ENCODE measurements around the gene ANKHD1. TPM values are rescaled to one million over a fixed set of nuclear protein-coding genes. Genes with fewer than 3 reads are reported as not detected.

ANKHD1 gene
- total RNA-seq, 1 experiment from 2014 or later = 113 TPM

GRCh38 chr5:140363631-140364471 lies 37.8 kb upstream of the ANKHD1 start:
- Mint-ChIP-seq H3K27ac (no peak overlapping the region), H3K4me3 (peak overlapping the region; percentile 79), H3K36me3 (no peaks in the 10 kb centered on the region), H3K9me3 (no peaks in the 10 kb centered on the region), H3K4me1 (peaks cover 2% of the 10 kb centered on the region; the same call in 1 of the 2 replicates), H3K27me3 (ENCODE audit: low read depth) (peaks cover 4% of the 10 kb centered on the region)
- ATAC-seq = no peak
- no peak for TF ChIP-seq MAX (CRISPR knock-in tag; IDR thresholded peaks at IDR 0.05)
- TF ChIP-seq ZBTB21 (CRISPR knock-in tag; IDR thresholded peaks at IDR 0.05; ENCODE audit: borderline replicate concordance) = 0 out of 2 replicates have a peak, but pooled peaks have one; percentile 3
- DNase-seq (ENCODE audit: low spot score) = no peak
- ChIA-PET CTCF (interaction anchor here (0.6 to 3.1 kb wide), 38 partner anchors 8 to 362 kb away, joined by 3 to 53 read pairs (median 4); partner anchors contain the start of genes ANKHD1, EIF4EBP3, HBEGF and IK), POLR2A (no interaction called here)

GRCh38 chr5:140364472-140364765 lies 37.2 kb upstream of the ANKHD1 start:
- ATAC-seq (no peak), DNase-seq (ENCODE audit: low spot score) (no peak)
- H3K27ac Mint-ChIP-seq = no peak overlapping the region
- 0 out of 2 replicates have a peak, but pooled peaks cover 2% of the 10 kb centered on the region for H3K4me1 Mint-ChIP-seq
- POLR2A ChIA-PET = no interaction called here
- no peak overlapping the region for H3K4me3 Mint-ChIP-seq
- peaks cover 4% of the 10 kb centered on the region for H3K27me3 Mint-ChIP-seq (ENCODE audit: low read depth)
- H3K36me3 Mint-ChIP-seq = no peaks in the 10 kb centered on the region
- CTCF ChIA-PET = interaction anchor here (1.4 to 3.1 kb wide), 6 partner anchors 8 to 183 kb away, joined by 4 to 53 read pairs (median 36); partner anchors contain the start of genes EIF4EBP3 and HBEGF
- H3K9me3 Mint-ChIP-seq = no peaks in the 10 kb centered on the region
- TF ChIP-seq PRRX2 (CRISPR knock-in tag; IDR thresholded peaks at IDR 0.05) (no peak), TP53 (CRISPR knock-in tag; IDR thresholded peaks at IDR 0.05) (no peak), IRF2 (CRISPR knock-in tag; IDR thresholded peaks at IDR 0.05; ENCODE audit: borderline replicate concordance, low read depth) (no peak)

GRCh38 chr5:140365282-140365681 lies 36.4 kb upstream of the ANKHD1 start:
- Mint-ChIP-seq H3K9me3 (no peaks in the 10 kb centered on the region), H3K4me3 (no peak overlapping the region), H3K27me3 (ENCODE audit: low read depth) (peaks cover 4% of the 10 kb centered on the region), H3K4me1 (no peaks in the 10 kb centered on the region), H3K27ac (no peak overlapping the region), H3K36me3 (no peaks in the 10 kb centered on the region)
- POLR2A ChIA-PET = no interaction called here
- TF ChIP-seq NR2C2 (CRISPR knock-in tag; IDR thresholded peaks at IDR 0.05) (no peak), ELF4 (CRISPR knock-in tag; IDR thresholded peaks at IDR 0.05; ENCODE audit: low read depth) (no peak), MXD4 (CRISPR knock-in tag; IDR thresholded peaks at IDR 0.05; ENCODE audit: borderline replicate concordance) (no peak)
- no peak for DNase-seq (ENCODE audit: low spot score)
- ATAC-seq = no peak
- CTCF ChIA-PET = interaction anchor here (1.2 to 2.6 kb wide), 2 partner anchors 14 to 19 kb away, joined by 7 to 13 read pairs; partner anchors contain the start of gene HBEGF

GRCh38 chr5:140365941-140366340 lies 35.7 kb upstream of the ANKHD1 start:
- ATAC-seq = no peak
- DNase-seq (ENCODE audit: low spot score) = no peak
- H3K27ac Mint-ChIP-seq = no peak overlapping the region
- H3K4me1 Mint-ChIP-seq = no peaks in the 10 kb centered on the region
- POLR2A ChIA-PET = interaction anchor here (0.5 kb wide), 1 partner anchor 360 kb away, joined by 3 read pairs; no protein-coding TSS in a partner anchor
- H3K27me3 Mint-ChIP-seq (ENCODE audit: low read depth) = peaks cover 4% of the 10 kb centered on the region
- no peaks in the 10 kb centered on the region for H3K36me3 Mint-ChIP-seq
- no peaks in the 10 kb centered on the region for H3K9me3 Mint-ChIP-seq
- no peak overlapping the region for H3K4me3 Mint-ChIP-seq
- CTCF ChIA-PET = interaction anchor here (1.2 to 2.6 kb wide), 2 partner anchors 15 to 20 kb away, joined by 7 to 13 read pairs; partner anchors contain the start of gene HBEGF
- TF ChIP-seq ZNF532 (CRISPR knock-in tag; IDR thresholded peaks at IDR 0.05; ENCODE audit: borderline replicate concordance) (no peak), ELF4 (CRISPR knock-in tag; IDR thresholded peaks at IDR 0.05; ENCODE audit: low read depth) (no peak), ZNF416 (CRISPR knock-in tag; IDR thresholded peaks at IDR 0.05) (no peak), CREB1 (CRISPR knock-in tag; IDR thresholded peaks at IDR 0.05) (no peak), RORB (CRISPR knock-in tag; IDR thresholded peaks at IDR 0.05) (no peak), PREB (CRISPR knock-in tag; IDR thresholded peaks at IDR 0.05; ENCODE audit: borderline replicate concordance) (no peak), TCF7 (CRISPR knock-in tag; IDR thresholded peaks at IDR 0.05; ENCODE audit: low read depth) (no peak), MLX (CRISPR knock-in tag; IDR thresholded peaks at IDR 0.05) (no peak), JAZF1 (CRISPR knock-in tag; IDR thresholded peaks at IDR 0.05) (no peak), ATF2 (CRISPR knock-in tag; IDR thresholded peaks at IDR 0.05; ENCODE audit: borderline replicate concordance, low read depth) (no peak), ZBTB43 (CRISPR knock-in tag; IDR thresholded peaks at IDR 0.05) (no peak), NFATC4 (CRISPR knock-in tag; IDR thresholded peaks at IDR 0.05) (no peak)
